GM18508 (cell line): ENCODE measurements around the gene GAL3ST3.
"Not testable (repeated sequence)": the region's sequence is repeated elsewhere in the genome, so short reads cannot be mapped to it uniquely, and the experiment has no call there.

Experiments
- ATAC-seq: cut with Tn5 transposase; IDR thresholded peaks from one replicate; pipeline ENCODE4 v1.9.1; 2021; ENCODE audit warnings: moderate number of reproducible peaks; ENCODE audit not compliant: insufficient read depth, unreplicated experiment

GAL3ST3 gene

GRCh38 chr11:66048547-66049323, at the start of gene GAL3ST3:
TSS of gene GAL3ST3 (minus strand) at chr11:66049161. CDS start at chr11:66045415, 3,746 bp downstream.
- ATAC-seq, result no peak

- ATAC-seq, result not testable (repeated sequence)
Observed at GRCh38 chr11:66092125-66092524, 43.2 kb upstream of the GAL3ST3 start.

GRCh38 chr11:66090288-66090687, 41.3 kb upstream of the GAL3ST3 start:
- no peak for ATAC-seq

GRCh38 chr11:66089067-66089466, 40.1 kb upstream of the GAL3ST3 start:
- no peak for ATAC-seq

GRCh38 chr11:66087148-66087908, 38.4 kb upstream of the GAL3ST3 start:
- ATAC-seq, result no peak

- ATAC-seq, result no peak
Observed at GRCh38 chr11:66084821-66085475, 36.0 kb upstream of the GAL3ST3 start.

- ATAC-seq, result no peak
Observed at GRCh38 chr11:66083767-66084166, 34.8 kb upstream of the GAL3ST3 start.

GRCh38 chr11:66082946-66083698, 34.2 kb upstream of the GAL3ST3 start:
- ATAC-seq, result no peak

GRCh38 chr11:66081505-66081904, 32.5 kb upstream of the GAL3ST3 start:
- ATAC-seq, result no peak

GRCh38 chr11:66080055-66080817, 31.3 kb upstream of the GAL3ST3 start:
- ATAC-seq, result no peak

GRCh38 chr11:66078949-66079348, 30.0 kb upstream of the GAL3ST3 start:
- ATAC-seq, result not testable (repeated sequence)

GRCh38 chr11:66077927-66078326, 29.0 kb upstream of the GAL3ST3 start:
- ATAC-seq, result no peak

- no peak for ATAC-seq
Observed at GRCh38 chr11:66076561-66076960, 27.6 kb upstream of the GAL3ST3 start.

GRCh38 chr11:66075273-66075672, 26.3 kb upstream of the GAL3ST3 start:
- no peak for ATAC-seq

GRCh38 chr11:66073669-66074068, 24.7 kb upstream of the GAL3ST3 start:
- no peak for ATAC-seq

GRCh38 chr11:66072518-66072917, 23.6 kb upstream of the GAL3ST3 start:
- ATAC-seq, result no peak

GRCh38 chr11:66072081-66072480, 23.1 kb upstream of the GAL3ST3 start:
- ATAC-seq, result no peak

GRCh38 chr11:66071381-66071801, 22.4 kb upstream of the GAL3ST3 start:
- no peak for ATAC-seq

- ATAC-seq, result no peak
Observed at GRCh38 chr11:66070604-66071380, 21.8 kb upstream of the GAL3ST3 start.
